PC-3 (cell line): ENCODE results near the gene KRT23.

Experiments
- EZH2 ChIP-seq: fragments of 300-600 bp; sonication (generic); IDR thresholded peaks from one replicate; pipeline ENCODE4 v1.6.1; 2017; ENCODE audit warnings: antibody characterized with exemption, mild to moderate bottlenecking, low read length; ENCODE audit not compliant: unreplicated experiment
- EZH2phosphoT487 ChIP-seq: fragments of 300-600 bp; sonication (generic); IDR thresholded peaks from 2 replicates; pipeline ENCODE4 v1.6.1; 2018; ENCODE audit warnings: mild to moderate bottlenecking, antibody characterized with exemption, low read length, borderline replicate concordance
- TF ChIP-seq, protein P1 (sequence below): fragments of 300-600 bp; sonication (generic); conservative IDR thresholded peaks from 2 replicates; pipeline ENCODE4 v1.5.1; 2017; ENCODE audit warnings: antibody characterized with exemption, low read depth, mild to moderate bottlenecking, low read length

DNA sequence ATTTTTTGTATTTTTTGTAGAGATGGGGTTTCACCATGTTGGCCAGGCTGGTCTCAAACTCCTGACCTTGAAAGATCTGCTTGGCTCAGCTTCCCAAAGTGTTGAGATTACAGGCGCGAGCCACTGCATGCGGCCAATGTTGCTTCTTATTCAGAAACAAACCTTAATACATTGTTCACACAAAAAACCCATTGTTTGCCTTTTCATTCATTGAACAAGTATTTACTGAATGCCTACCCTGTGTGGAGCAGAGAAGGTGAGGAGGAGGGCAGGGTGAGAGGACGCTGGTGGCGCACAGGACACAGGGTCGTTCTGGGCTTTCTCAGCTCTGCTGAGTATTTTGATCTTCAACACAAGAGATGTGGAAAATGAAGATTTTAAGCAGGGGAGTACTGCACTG is 8.0 kb upstream of the KRT23 start:
- TF ChIP-seq EZH2, result no peak
- TF ChIP-seq, protein P1, sequence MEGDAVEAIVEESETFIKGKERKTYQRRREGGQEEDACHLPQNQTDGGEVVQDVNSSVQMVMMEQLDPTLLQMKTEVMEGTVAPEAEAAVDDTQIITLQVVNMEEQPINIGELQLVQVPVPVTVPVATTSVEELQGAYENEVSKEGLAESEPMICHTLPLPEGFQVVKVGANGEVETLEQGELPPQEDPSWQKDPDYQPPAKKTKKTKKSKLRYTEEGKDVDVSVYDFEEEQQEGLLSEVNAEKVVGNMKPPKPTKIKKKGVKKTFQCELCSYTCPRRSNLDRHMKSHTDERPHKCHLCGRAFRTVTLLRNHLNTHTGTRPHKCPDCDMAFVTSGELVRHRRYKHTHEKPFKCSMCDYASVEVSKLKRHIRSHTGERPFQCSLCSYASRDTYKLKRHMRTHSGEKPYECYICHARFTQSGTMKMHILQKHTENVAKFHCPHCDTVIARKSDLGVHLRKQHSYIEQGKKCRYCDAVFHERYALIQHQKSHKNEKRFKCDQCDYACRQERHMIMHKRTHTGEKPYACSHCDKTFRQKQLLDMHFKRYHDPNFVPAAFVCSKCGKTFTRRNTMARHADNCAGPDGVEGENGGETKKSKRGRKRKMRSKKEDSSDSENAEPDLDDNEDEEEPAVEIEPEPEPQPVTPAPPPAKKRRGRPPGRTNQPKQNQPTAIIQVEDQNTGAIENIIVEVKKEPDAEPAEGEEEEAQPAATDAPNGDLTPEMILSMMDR, result no peak
- TF ChIP-seq EZH2phosphoT487, result no peak
